ENCODE results near the gene FAM240A. TPM values are rescaled to one million over a fixed set of nuclear protein-coding genes. Genes with fewer than 3 reads are reported as not detected.

Gene FAM240A
- total RNA-seq, 2 experiments from 2014 or later: not detected

DNA sequence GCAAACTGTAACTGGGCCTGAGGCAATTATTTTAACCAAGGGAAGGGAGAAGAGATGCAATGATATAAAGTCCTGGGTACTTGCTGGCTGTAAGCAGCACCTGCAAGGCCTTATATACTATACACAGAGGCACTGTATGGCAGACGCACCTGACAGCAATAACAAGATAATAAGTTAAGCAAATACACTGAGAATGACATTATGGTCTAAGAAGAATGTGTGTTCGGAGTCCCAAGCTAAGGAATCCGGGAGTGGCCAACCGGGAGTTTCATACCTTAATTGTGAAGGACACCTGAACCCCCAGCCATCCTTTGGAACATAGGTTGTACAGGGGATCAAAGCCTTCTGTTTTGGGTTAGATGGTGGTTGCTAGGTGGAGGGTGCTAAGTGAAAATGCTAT lies 13.7 kb downstream of the FAM240A start:
- ATAC-seq (ENCODE audit: poor library complexity) (no peak), DNase-seq (no peak)
- intact Hi-C loops (cut with DNase I, micrococcal nuclease): no loop called here
- Mint-ChIP-seq H3K36me3 (ENCODE audit: low read depth) (no peaks in the 10 kb centered on the region), H3K27me3 (peaks cover 7% of the 10 kb centered on the region), H3K4me3 (no peak overlapping the region), H3K27ac (no peak overlapping the region), H3K9me3 (no peaks in the 10 kb centered on the region), H3K4me1 (ENCODE audit: low read depth) (peaks cover 29% of the 10 kb centered on the region)
- Histone ChIP-seq H3K27ac (ENCODE audit: low read depth in 1 of 2, low read length in 2 of 2) (no peak overlapping the region), H3K9me3 (ENCODE audit: control insufficient read depth in 1 of 2, insufficient read depth in 1 of 2, low read length in 2 of 2) (no peaks in the 10 kb centered on the region), H3K4me1 (ENCODE audit: insufficient read depth, low read length) (peaks cover 15% of the 10 kb centered on the region), H3K4me3 (ENCODE audit: low read length) (no peak overlapping the region), H3K27me3 (ENCODE audit: control insufficient read depth in 1 of 2, insufficient read depth in 2 of 2, low read length in 2 of 2) (no peaks in the 10 kb centered on the region), H3K36me3 (ENCODE audit: insufficient read depth, low read length) (no peaks in the 10 kb centered on the region)
- POLR2A ChIA-PET: no interaction called here
- TF ChIP-seq CTCF (IDR thresholded peaks at IDR 0.05): no peak
- CTCF ChIA-PET: interaction anchor here (6.0 kb wide), 1 partner anchor 136 kb away, joined by 122 read pairs; no protein-coding TSS in a partner anchor

DNA sequence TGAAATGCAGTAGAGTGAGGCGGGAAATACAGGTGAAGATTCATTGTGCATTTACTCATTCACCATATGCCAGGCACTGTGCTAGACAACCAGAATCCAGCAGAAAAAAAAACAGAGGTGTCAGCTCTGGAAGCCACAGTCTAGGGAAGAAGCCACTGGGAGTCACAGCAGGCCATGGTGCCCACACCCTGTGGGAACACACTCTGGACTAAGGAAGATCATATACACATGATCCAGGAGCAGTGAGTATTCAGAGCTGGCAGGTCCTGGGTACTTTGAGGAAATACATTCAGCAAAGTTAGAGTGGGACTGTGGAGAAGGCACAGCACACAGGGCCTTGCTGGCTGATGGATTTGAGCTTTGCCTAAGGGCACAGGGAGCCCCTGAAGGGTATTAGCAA lies 14.8 kb downstream of the FAM240A start:
- H3K36me3 Mint-ChIP-seq (ENCODE audit: low read depth): no peaks in the 10 kb centered on the region
- peak overlapping the region; percentile 89 for H3K27ac Mint-ChIP-seq
- ChIA-PET POLR2A (no interaction called here), CTCF (interaction anchor here (6.0 kb wide), 1 partner anchor 137 kb away, joined by 122 read pairs; no protein-coding TSS in a partner anchor)
- Histone ChIP-seq H3K36me3 (ENCODE audit: insufficient read depth, low read length) (no peaks in the 10 kb centered on the region), H3K4me1 (ENCODE audit: insufficient read depth, low read length) (peaks cover 15% of the 10 kb centered on the region), H3K27me3 (ENCODE audit: control insufficient read depth in 1 of 2, insufficient read depth in 2 of 2, low read length in 2 of 2) (no peaks in the 10 kb centered on the region), H3K27ac (ENCODE audit: low read depth in 1 of 2, low read length in 2 of 2) (no peak overlapping the region), H3K4me3 (ENCODE audit: low read length) (no peak overlapping the region), H3K9me3 (ENCODE audit: control insufficient read depth in 1 of 2, insufficient read depth in 1 of 2, low read length in 2 of 2) (no peaks in the 10 kb centered on the region)
- H3K27me3 Mint-ChIP-seq: peaks cover 7% of the 10 kb centered on the region
- H3K9me3 Mint-ChIP-seq: no peaks in the 10 kb centered on the region
- TF ChIP-seq CTCF (IDR thresholded peaks at IDR 0.05): no peak
- ATAC-seq (ENCODE audit: poor library complexity): no peak
- intact Hi-C loops (cut with DNase I, micrococcal nuclease): no loop called here
- H3K4me1 Mint-ChIP-seq (ENCODE audit: low read depth): peaks cover 29% of the 10 kb centered on the region
- no peak for DNase-seq
- no peak overlapping the region for H3K4me3 Mint-ChIP-seq

- intact Hi-C loops (cut with DNase I, micrococcal nuclease): no loop called here
Measured at GRCh38 chr3:46628901-46629369, 16.6 kb downstream of the FAM240A start.

More at GRCh38 chr3:46628901-46629369, 16.6 kb downstream of the FAM240A start:
- CTCF ChIA-PET: interaction anchor here (0.9 to 6.0 kb wide), 7 partner anchors 10 to 220 kb away, joined by 3 to 122 read pairs (median 16); partner anchors contain the start of gene RTP3
- no peaks in the 10 kb centered on the region for H3K9me3 Mint-ChIP-seq
- H3K27ac Mint-ChIP-seq: peak overlapping the region; percentile 89
- no peaks in the 10 kb centered on the region for H3K36me3 Mint-ChIP-seq (ENCODE audit: low read depth)
- no peaks in the 10 kb centered on the region for H3K27me3 ChIP-seq (ENCODE audit: control insufficient read depth in 1 of 2, insufficient read depth in 2 of 2, low read length in 2 of 2)
- peak overlapping the region; percentile 76 for H3K4me3 Mint-ChIP-seq
- peaks cover 29% of the 10 kb centered on the region for H3K4me1 Mint-ChIP-seq (ENCODE audit: low read depth)
- no peak overlapping the region for H3K4me3 ChIP-seq (ENCODE audit: low read length)
- H3K9me3 ChIP-seq (ENCODE audit: control insufficient read depth in 1 of 2, insufficient read depth in 1 of 2, low read length in 2 of 2): no peaks in the 10 kb centered on the region
- TF ChIP-seq CTCF (IDR thresholded peaks at IDR 0.05): no peak
- ATAC-seq (ENCODE audit: poor library complexity): no peak
- H3K27me3 Mint-ChIP-seq: peaks cover 1% of the 10 kb centered on the region
- POLR2A ChIA-PET: interaction anchor here (2.1 to 2.5 kb wide), 2 partner anchors 91 to 140 kb away, joined by 14 to 24 read pairs; no protein-coding TSS in a partner anchor
- no peaks in the 10 kb centered on the region for H3K36me3 ChIP-seq (ENCODE audit: insufficient read depth, low read length)
- H3K4me1 ChIP-seq (ENCODE audit: insufficient read depth, low read length): peaks cover 15% of the 10 kb centered on the region
- H3K27ac ChIP-seq (ENCODE audit: low read depth in 1 of 2, low read length in 2 of 2): peak overlapping the region in 1 of 2 donors; percentile 10
- DNase-seq: peak in 2 of 14 experiments; percentile 15 to 16
